ENCODE measurements around the gene PLA2G2C.

The PLA2G2C gene

DNA sequence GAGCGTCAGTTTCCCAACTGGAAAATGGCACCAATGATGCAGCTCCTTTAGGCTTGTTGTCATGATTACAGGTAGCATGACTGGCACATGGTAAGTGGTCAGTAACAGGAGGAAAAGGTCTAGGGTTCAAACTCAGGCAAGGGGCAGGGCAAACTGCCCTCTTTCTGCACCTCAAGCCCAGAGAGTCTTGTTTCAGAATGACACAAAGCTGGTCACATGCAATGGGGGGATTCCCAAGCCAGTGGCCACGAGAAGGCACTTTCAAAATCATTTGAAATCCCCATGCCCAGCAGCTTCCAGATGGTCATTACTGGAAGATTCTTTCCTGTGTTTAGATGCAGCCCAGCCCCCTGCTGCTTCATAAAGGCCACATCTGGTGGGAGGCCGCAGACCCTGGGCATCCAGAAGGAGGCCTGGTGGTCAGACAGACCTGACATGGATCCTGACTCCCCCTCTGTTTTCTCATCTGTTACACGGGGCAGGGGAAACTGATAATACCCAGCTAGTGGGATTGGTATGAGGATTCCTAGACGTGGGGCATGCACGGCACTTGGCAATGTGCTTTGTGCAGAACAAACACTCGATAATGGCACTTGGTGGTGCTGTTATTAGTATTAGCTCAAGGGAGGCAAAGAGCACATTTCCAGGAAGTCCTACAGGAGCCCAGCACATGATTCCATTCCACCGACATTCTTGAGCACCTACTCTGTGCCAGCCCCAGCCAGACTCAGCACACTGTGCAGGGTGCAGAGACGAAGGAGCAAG is 60.1 kb downstream of the PLA2G2C start:
- DNase-seq = no peak

DNA sequence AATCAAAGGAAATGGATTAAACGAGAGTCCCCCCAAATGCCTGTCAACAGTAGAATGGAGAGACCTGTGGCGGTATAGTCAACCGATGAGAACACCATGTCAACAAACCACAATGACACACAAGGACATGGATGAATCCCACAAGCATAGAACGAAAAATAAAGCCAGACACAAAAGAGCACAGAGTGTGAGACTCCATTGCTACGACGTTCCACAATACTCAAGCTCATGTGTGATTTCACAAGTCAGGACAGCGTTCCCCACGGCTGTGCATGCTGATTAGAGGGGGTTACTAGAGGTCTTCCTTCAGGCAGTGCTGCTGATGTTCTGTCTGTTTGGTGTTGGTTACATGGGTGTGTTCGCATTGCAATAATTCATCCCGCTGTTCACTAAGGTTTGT is 61.2 kb downstream of the PLA2G2C start:
- no peak for DNase-seq

DNA sequence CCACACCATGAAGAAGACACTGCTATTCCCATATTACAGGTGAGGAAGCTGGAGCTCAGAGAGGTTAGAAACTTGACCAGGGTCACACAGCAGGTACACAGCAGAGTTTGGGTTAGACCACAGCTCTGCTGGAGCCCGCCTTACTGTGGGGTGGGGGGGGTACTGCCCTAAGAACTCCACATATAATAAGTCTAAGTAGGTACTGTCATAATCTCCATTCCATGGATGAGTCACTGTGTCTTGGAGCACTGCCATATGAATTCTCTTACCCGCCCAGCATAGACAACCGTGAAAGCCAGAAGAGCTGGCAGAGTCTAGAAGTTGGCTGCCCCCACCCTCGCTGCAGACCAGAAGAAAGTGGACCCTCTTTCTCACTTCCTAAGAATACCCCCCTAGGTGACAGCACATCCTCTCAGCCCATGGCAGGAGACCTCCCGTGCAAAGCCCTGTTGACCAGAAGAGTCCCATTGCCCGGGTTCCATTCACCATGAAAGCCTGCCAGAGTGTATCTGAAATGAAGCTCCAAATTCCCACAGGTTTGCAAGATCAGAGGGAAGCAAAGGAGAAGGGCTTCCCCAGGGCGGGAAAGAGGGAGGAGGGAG is 61.8 kb downstream of the PLA2G2C start:
- no peak for DNase-seq

- DNase-seq = no peak
Observed at GRCh38 chr1:20123722-20124455, 62.4 kb downstream of the PLA2G2C start.

GRCh38 chr1:20120796-20121195 is 65.5 kb downstream of the PLA2G2C start:
- DNase-seq = no peak

DNA sequence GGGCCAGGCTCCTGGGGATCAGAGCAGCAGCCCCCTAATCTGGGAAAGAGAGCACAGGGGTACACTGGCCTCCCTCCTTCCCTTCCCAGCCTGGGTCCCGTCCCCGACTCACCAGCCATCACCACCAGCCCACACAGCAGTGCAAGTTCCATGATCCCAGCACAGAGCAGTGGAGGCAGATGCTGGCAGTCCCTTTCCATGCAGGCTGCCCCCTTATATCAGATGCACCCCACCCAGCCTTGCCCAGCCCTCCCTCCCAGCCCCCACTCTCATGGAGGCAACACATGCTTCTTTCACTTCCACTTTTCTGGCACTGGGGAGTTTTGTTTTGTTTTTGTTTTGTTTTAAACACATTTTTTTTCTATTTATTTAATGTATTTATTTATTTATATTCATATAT is 67.0 kb downstream of the PLA2G2C start, which contains the start of gene PLA2G2D:
Gene PLA2G2D (minus strand): TSS at position 190 of the 400 bp plus-strand sequence. CDS start 38 bp downstream, at position 152.
- no peak for DNase-seq

- no peak for DNase-seq
Observed at GRCh38 chr1:20117236-20117635, 69.1 kb downstream of the PLA2G2C start.

GRCh38 chr1:20115916-20116315 is 70.4 kb downstream of the PLA2G2C start:
- DNase-seq = no peak

- DNase-seq = no peak
Observed at GRCh38 chr1:20115479-20115878, 70.8 kb downstream of the PLA2G2C start.

DNA sequence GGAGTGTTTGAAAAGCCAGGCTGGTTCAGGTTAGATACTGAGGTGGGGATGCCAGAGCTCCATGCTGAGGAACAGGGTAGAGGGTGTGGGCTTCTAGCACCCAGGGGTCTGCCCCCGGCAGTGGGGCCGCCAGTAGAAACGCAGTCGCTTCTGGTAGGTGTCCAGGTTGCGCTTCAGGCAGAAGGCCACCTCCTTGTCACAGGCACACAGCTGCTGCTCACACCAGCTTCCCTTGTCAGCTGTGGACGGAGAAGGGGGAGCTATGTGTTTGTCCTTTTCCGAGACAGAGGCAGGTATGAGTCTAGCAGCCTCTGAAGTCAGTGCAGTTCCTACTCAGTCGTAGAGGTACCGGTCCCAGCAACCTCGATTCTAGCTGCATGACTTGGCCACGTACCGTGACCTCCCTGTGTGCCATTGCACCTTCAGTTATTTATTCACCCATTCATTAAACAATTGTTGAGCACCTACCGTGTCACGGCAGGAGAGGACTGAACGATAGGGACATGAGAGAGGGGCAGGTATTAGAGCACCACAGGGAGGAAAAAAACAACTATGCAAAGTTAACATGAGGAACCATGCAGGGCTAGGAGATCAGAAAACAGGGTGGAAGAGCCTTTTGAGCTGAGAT is 72.2 kb downstream of the PLA2G2C start:
- DNase-seq = no peak
